DND-41 (cell line): Measurements from ENCODE around the gene DIP2B.

Source experiments
- ATAC-seq: fragments of 200-7000 bp; cut with Tn5 transposase; 3 replicates; pipeline ENCODE4 v1.9.1; 2021; ENCODE audit warnings: low read depth; ENCODE audit not compliant: insufficient read depth
- DNase-seq: peaks from one replicate; pipeline ENCODE4 v3.0.0-alpha.2; 2020
- H2AFZ ChIP-seq: 2 replicates; pipeline ENCODE4 v1.6.0; 2012; ENCODE audit warnings: low read depth, low read length
- H3K27ac ChIP-seq: 2 replicates; pipeline ENCODE4 v1.5.1; 2012; ENCODE audit warnings: low read length, inconsistent platforms
- H3K27me3 ChIP-seq: fragments of 200-600 bp; sonication (generic); 2 replicates; pipeline ENCODE4 v1.6.0; 2012; ENCODE audit warnings: low read length, mild to moderate bottlenecking, inconsistent platforms; ENCODE audit not compliant: insufficient read depth, poor library complexity
- H3K36me3 ChIP-seq: 2 replicates; pipeline ENCODE4 v1.5.1; 2012; ENCODE audit warnings: low read length, inconsistent platforms; ENCODE audit not compliant: insufficient read depth
- H3K4me1 ChIP-seq: 2 replicates; pipeline ENCODE4 v1.5.1; 2012; ENCODE audit warnings: mild to moderate bottlenecking, low read length; ENCODE audit not compliant: insufficient read depth
- H3K4me2 ChIP-seq: 2 replicates; pipeline ENCODE4 v1.6.0; 2012; ENCODE audit warnings: mild to moderate bottlenecking, moderate library complexity, low read length, inconsistent platforms; ENCODE audit not compliant: insufficient read depth
- H3K4me3 ChIP-seq, 2 experiments: fragments of 200-600 bp in 1 of 2; shearing (Covaris generic) in 1 of 2; 2 replicates each; pipeline ENCODE4 v1.5.1; 2012 to 2016; ENCODE audit warnings: inconsistent platforms in 2 of 2, low read length in 2 of 2, mild to moderate bottlenecking in 2 of 2, low read depth in 1 of 2, moderate library complexity in 1 of 2
- H3K79me2 ChIP-seq: 2 replicates; pipeline ENCODE4 v1.6.0; 2012; ENCODE audit warnings: low read length, inconsistent platforms; ENCODE audit not compliant: insufficient read depth
- H3K9ac ChIP-seq: 2 replicates; pipeline ENCODE4 v1.6.0; 2012; ENCODE audit warnings: low read depth, mild to moderate bottlenecking, inconsistent platforms, low read length, moderate library complexity
- H3K9me3 ChIP-seq: 2 replicates; pipeline ENCODE4 v1.5.1; 2012; ENCODE audit warnings: low read length, moderate library complexity, mild to moderate bottlenecking, inconsistent platforms; ENCODE audit not compliant: insufficient read depth, severe bottlenecking
- H4K20me1 ChIP-seq: 2 replicates; pipeline ENCODE4 v1.6.0; 2012; ENCODE audit warnings: low read length; ENCODE audit not compliant: insufficient read depth
- EZH2 ChIP-seq: IDR thresholded peaks from 3 replicates; pipeline ENCODE4 v1.6.1; 2012; ENCODE audit warnings: borderline replicate concordance, low read depth, mild to moderate bottlenecking, moderate library complexity, low read length, inconsistent platforms; ENCODE audit not compliant: severe bottlenecking
- TF ChIP-seq, protein P1 (sequence below): IDR thresholded peaks from 2 replicates; pipeline ENCODE4 v1.5.1; 2012; ENCODE audit warnings: borderline replicate concordance, low read length, moderate library complexity, mild to moderate bottlenecking; ENCODE audit not compliant: poor library complexity, severe bottlenecking; ENCODE audit errors: extremely low read depth

DIP2B gene

DNA sequence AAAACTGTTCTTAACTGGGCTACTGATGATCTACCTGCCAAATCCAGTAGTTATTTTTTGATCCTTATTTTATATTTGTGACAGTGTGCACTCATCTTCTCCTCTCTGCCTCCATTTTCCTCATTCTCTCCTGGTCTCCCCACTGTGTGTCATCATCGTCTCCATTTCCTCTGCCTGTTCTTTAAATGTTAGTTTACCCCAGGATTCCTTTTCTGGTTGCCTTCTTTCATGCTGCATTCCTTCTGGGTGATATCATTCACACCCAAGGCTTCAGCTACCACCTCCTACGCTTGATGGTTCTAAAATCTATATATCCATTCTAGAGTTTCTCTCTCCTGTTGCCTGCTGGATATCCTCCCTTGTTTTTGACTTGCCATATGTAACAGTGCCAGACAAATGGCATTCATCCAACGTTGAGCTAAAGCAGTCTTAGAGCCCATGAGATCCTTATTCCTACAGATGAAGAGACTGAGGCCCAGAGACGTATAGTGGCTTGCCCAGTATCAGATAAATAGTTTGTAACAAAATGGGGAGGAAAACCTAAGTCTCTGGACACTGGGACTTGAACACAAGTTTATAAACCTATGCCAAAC, 109.5 kb downstream of the DIP2B start:
- Histone ChIP-seq H3K36me3 (no peaks in the 10 kb centered on the region), H3K9ac (no peak overlapping the region), H4K20me1 (peaks cover 3% of the 10 kb centered on the region; the same call in 1 of the 2 replicates), H3K4me2 (no peak overlapping the region), H3K79me2 (peaks cover 58% of the 10 kb centered on the region), H3K4me1 (peaks cover 8% of the 10 kb centered on the region), H2AFZ (no peak overlapping the region), H3K27ac (no peak overlapping the region), H3K27me3 (no peaks in the 10 kb centered on the region), H3K9me3 (no peaks in the 10 kb centered on the region), H3K4me3 (no peak overlapping the region)
- ATAC-seq (no peak), DNase-seq (no peak)
- no peak for TF ChIP-seq EZH2
- TF ChIP-seq, protein P1, sequence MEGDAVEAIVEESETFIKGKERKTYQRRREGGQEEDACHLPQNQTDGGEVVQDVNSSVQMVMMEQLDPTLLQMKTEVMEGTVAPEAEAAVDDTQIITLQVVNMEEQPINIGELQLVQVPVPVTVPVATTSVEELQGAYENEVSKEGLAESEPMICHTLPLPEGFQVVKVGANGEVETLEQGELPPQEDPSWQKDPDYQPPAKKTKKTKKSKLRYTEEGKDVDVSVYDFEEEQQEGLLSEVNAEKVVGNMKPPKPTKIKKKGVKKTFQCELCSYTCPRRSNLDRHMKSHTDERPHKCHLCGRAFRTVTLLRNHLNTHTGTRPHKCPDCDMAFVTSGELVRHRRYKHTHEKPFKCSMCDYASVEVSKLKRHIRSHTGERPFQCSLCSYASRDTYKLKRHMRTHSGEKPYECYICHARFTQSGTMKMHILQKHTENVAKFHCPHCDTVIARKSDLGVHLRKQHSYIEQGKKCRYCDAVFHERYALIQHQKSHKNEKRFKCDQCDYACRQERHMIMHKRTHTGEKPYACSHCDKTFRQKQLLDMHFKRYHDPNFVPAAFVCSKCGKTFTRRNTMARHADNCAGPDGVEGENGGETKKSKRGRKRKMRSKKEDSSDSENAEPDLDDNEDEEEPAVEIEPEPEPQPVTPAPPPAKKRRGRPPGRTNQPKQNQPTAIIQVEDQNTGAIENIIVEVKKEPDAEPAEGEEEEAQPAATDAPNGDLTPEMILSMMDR, result no peak

GRCh38 chr12:50615145-50615906, 110.5 kb downstream of the DIP2B start:
- Histone ChIP-seq H3K4me3 (no peak overlapping the region), H2AFZ (no peak overlapping the region), H3K4me1 (peaks cover 19% of the 10 kb centered on the region), H3K27me3 (no peaks in the 10 kb centered on the region), H3K9me3 (no peaks in the 10 kb centered on the region), H3K4me2 (no peak overlapping the region), H3K79me2 (peaks cover 54% of the 10 kb centered on the region), H3K9ac (no peak overlapping the region), H4K20me1 (no peaks in the 10 kb centered on the region; the same call in 1 of the 2 replicates), H3K36me3 (no peaks in the 10 kb centered on the region), H3K27ac (no peak overlapping the region)
- DNase-seq (no peak), ATAC-seq (no peak)
- TF ChIP-seq, protein P1, result no peak
- no peak for TF ChIP-seq EZH2

DNA sequence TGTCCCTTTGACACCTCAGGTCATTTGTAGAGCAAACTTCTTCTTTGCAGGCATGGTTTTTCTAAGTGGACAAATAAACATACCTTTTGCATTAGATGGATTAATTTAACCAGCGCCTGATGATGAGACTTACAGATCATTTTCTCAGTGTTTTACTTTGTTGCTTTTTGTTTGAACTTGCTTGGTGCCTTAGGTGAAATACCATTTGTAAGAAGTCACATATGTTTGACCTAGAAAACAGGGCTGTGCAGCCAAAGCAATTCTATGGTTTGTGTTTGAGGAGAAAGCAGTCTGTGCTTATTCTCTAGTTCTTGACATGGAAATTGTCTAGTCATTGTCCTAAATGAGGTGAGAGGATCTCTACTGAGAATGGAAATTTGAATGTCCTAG, 111.1 kb downstream of the DIP2B start:
- no peak overlapping the region for H2AFZ ChIP-seq
- peaks cover 60% of the 10 kb centered on the region for H3K79me2 ChIP-seq
- H3K27ac ChIP-seq, result no peak overlapping the region

More for the DNA sequence above, 111.1 kb downstream of the DIP2B start:
- Histone ChIP-seq H3K36me3 (no peaks in the 10 kb centered on the region), H3K9ac (no peak overlapping the region), H3K27me3 (no peaks in the 10 kb centered on the region), H3K4me1 (peaks cover 25% of the 10 kb centered on the region), H3K4me3 (no peak overlapping the region), H3K4me2 (no peak overlapping the region), H3K9me3 (no peaks in the 10 kb centered on the region), H4K20me1 (no peaks in the 10 kb centered on the region; the same call in 1 of the 2 replicates)
- ATAC-seq (no peak), DNase-seq (no peak)
- no peak for TF ChIP-seq EZH2
- TF ChIP-seq, protein P1, result no peak
